Breast epithelium (tissue), 4 donors: ENCODE measurements around the gene UBE2H. TPM values are rescaled to one million over a fixed set of nuclear protein-coding genes. Genes with fewer than 3 reads are reported as not detected.
A peak's percentile ranks its signal among the peaks of the same experiment; 100 is the strongest.
"Not testable (repeated sequence)": the region's sequence is repeated elsewhere in the genome, so short reads cannot be mapped to it uniquely, and the experiment has no call there.

Source experiments
- DNase-seq, 2 donors: peaks; one replicate each; pipeline ENCODE4 v3.0.0-alpha.2; 2019; ENCODE audit warnings: low spot score in 2 of 2
- H3K27ac ChIP-seq, 2 donors: fragments of 200-600 bp; sonication (generic) in 1 of 2; one replicate each; pipeline ENCODE4 v1.5.1; 2016 to 2019; ENCODE audit warnings: mild to moderate bottlenecking in 1 of 2
- H3K27me3 ChIP-seq, 2 donors: fragments of 200-600 bp; sonication (generic) in 1 of 2; one replicate each; pipeline versions ENCODE4 v1.5.1 to v1.6.0; 2017 to 2019; ENCODE audit warnings: control low read depth in 1 of 2, mild to moderate bottlenecking in 1 of 2
- H3K36me3 ChIP-seq: fragments of 200-600 bp; one replicate; pipeline ENCODE4 v1.5.1; 2019
- H3K4me1 ChIP-seq, 2 donors: fragments of 200-600 bp; sonication (generic); one replicate each; pipeline ENCODE4 v1.5.1; 2016 to 2019; ENCODE audit warnings: control low read depth in 1 of 2
- H3K4me3 ChIP-seq, 3 donors: fragments of 200-600 bp; sonication (generic); 1 replicate in 2 of 3; 2 replicates in 1 of 3; pipeline ENCODE4 v1.5.1; 2016 to 2019; ENCODE audit warnings: mild to moderate bottlenecking in 3 of 3, moderate library complexity in 2 of 3
- H3K9me3 ChIP-seq, 2 donors: fragments of 200-600 bp; sonication (generic) in 1 of 2; one replicate each; pipeline ENCODE4 v1.5.1; 2016 to 2019; ENCODE audit warnings: control low read depth in 1 of 2
- CTCF ChIP-seq, 3 donors: fragments of 450-650 bp; IDR thresholded peaks; one replicate each; pipeline ENCODE4 v1.5.1; 2016 to 2017; ENCODE audit warnings: antibody characterized with exemption in 3 of 3, mild to moderate bottlenecking in 3 of 3, moderate library complexity in 3 of 3
- POLR2A ChIP-seq: fragments of 450-650 bp; IDR thresholded peaks from one replicate; pipeline ENCODE4 v1.6.1; 2016; ENCODE audit warnings: antibody characterized with exemption, mild to moderate bottlenecking, moderate library complexity
- POLR2AphosphoS5 ChIP-seq, 3 donors: sonication (generic); formaldehyde crosslinking; IDR thresholded peaks; one replicate each; pipeline ENCODE4 v1.6.1; 2017; ENCODE audit warnings: antibody characterized with exemption in 3 of 3
- intact Hi-C: fragments of 100-400 bp; cut with DNase I; formaldehyde crosslinking; loops from one replicate; pipeline ENCODE4 v1.15.1; 2023; ENCODE audit warnings: low total_unique reads
- total RNA-seq, 3 donors: library from RNA; depleted of rRNA; stranded (reverse); fragments of >200 nt; gene quantifications; one replicate each; pipeline ENCODE4 v1.1.0, GENCODE V29; 2016

The UBE2H gene
- total RNA-seq, 3 donors from 2014 or later, result 81.8 to 124 (median 114) TPM

GRCh38 chr7:129865093-129865924 lies 87.5 kb downstream of the UBE2H start:
- no peak for DNase-seq
- Histone ChIP-seq H3K27me3 (no peaks in the 10 kb centered on the region), H3K27ac (peak overlapping the region; percentile 74 to 80), H3K36me3 (no peaks in the 10 kb centered on the region), H3K4me1 (peaks cover 5 to 27% of the 10 kb centered on the region in 2 donors), H3K4me3 (no peak overlapping the region), H3K9me3 (no peaks in the 10 kb centered on the region)
- intact Hi-C loops, result no loop called here
- TF ChIP-seq POLR2AphosphoS5 (IDR thresholded peaks at IDR 0.05) (no peak), CTCF (IDR thresholded peaks at IDR 0.05) (no peak), POLR2A (no peak)

GRCh38 chr7:129864676-129865075 lies 88.1 kb downstream of the UBE2H start:
- peak overlapping the region; percentile 74 to 80 for H3K27ac ChIP-seq
- intact Hi-C loops, H3K4me3 ChIP-seq, H3K9me3 ChIP-seq, H3K36me3 ChIP-seq, DNase-seq, H3K27me3 ChIP-seq: not testable (repeated sequence)
- peaks cover 5 to 27% of the 10 kb centered on the region in 2 donors for H3K4me1 ChIP-seq

- Histone ChIP-seq H3K9me3 (no peaks in the 10 kb centered on the region), H3K27me3 (no peaks in the 10 kb centered on the region), H3K27ac (peak overlapping the region; percentile 54 to 74), H3K4me1 (peaks cover 5 to 29% of the 10 kb centered on the region in 2 donors), H3K36me3 (no peaks in the 10 kb centered on the region), H3K4me3 (no peak overlapping the region)
- intact Hi-C loops, result no loop called here
- TF ChIP-seq CTCF (IDR thresholded peaks at IDR 0.05) (no peak), POLR2A (no peak), POLR2AphosphoS5 (IDR thresholded peaks at IDR 0.05) (peak in 2 of 3 donors; percentile 47 to 55)
- peak in 1 of 2 donors; percentile 80 for DNase-seq
These were observed 88.7 kb downstream of the UBE2H start for GRCh38 chr7:129864042-129864441.

- Histone ChIP-seq H3K9me3 (no peaks in the 10 kb centered on the region), H3K4me1 (peaks cover 5 to 36% of the 10 kb centered on the region in 2 donors), H3K27me3 (no peaks in the 10 kb centered on the region), H3K4me3 (no peak overlapping the region), H3K27ac (peak overlapping the region in 1 of 2 donors; percentile 48), H3K36me3 (no peaks in the 10 kb centered on the region)
- DNase-seq, result no peak
- intact Hi-C loops, result no loop called here
- TF ChIP-seq POLR2AphosphoS5 (IDR thresholded peaks at IDR 0.05) (no peak), POLR2A (no peak), CTCF (IDR thresholded peaks at IDR 0.05) (no peak)
These were observed 90.1 kb downstream of the UBE2H start for GRCh38 chr7:129862682-129863081.

- H3K27me3 ChIP-seq, DNase-seq, H3K36me3 ChIP-seq, H3K4me3 ChIP-seq, intact Hi-C loops, H3K27ac ChIP-seq, H3K9me3 ChIP-seq: not testable (repeated sequence)
- H3K4me1 ChIP-seq, result peaks cover 5 to 34% of the 10 kb centered on the region in 2 donors
These were observed 92.0 kb downstream of the UBE2H start for GRCh38 chr7:129860784-129861183.

- Histone ChIP-seq H3K4me3 (no peak overlapping the region), H3K9me3 (no peaks in the 10 kb centered on the region), H3K4me1 (peaks cover 5 to 22% of the 10 kb centered on the region in 2 donors), H3K27me3 (no peaks in the 10 kb centered on the region), H3K27ac (no peak overlapping the region), H3K36me3 (no peaks in the 10 kb centered on the region)
- DNase-seq, result no peak
- intact Hi-C loops, result no loop called here
- TF ChIP-seq POLR2AphosphoS5 (IDR thresholded peaks at IDR 0.05) (no peak), CTCF (IDR thresholded peaks at IDR 0.05) (no peak), POLR2A (no peak)
These were observed 93.6 kb downstream of the UBE2H start for GRCh38 chr7:129859183-129859582.
